GM15510 (cell line): Measurements from ENCODE around the gene NLGN1.

Experiments used
- POLR2A ChIP-seq: IDR thresholded peaks from 3 replicates; pipeline ENCODE4 v1.6.1; 2011; ENCODE audit warnings: borderline replicate concordance; ENCODE audit not compliant: insufficient read length; ENCODE audit errors: extremely low read depth

Gene NLGN1

GRCh38 chr3:174232658-174233429, 835.3 kb downstream of the NLGN1 start:
- TF ChIP-seq POLR2A = no peak

- TF ChIP-seq POLR2A = no peak
These were observed 836.0 kb downstream of the NLGN1 start for GRCh38 chr3:174233511-174233910.

- no peak for TF ChIP-seq POLR2A
These were observed 844.9 kb downstream of the NLGN1 start for GRCh38 chr3:174242311-174243041.

GRCh38 chr3:174243171-174243570, 845.6 kb downstream of the NLGN1 start:
- TF ChIP-seq POLR2A = no peak

GRCh38 chr3:174247687-174248152, 850.2 kb downstream of the NLGN1 start:
- no peak for TF ChIP-seq POLR2A

- no peak for TF ChIP-seq POLR2A
These were observed 854.1 kb downstream of the NLGN1 start for GRCh38 chr3:174251681-174252080.

GRCh38 chr3:174253196-174253823, 855.8 kb downstream of the NLGN1 start:
- TF ChIP-seq POLR2A = no peak

GRCh38 chr3:174253940-174254339, 856.4 kb downstream of the NLGN1 start:
- no peak for TF ChIP-seq POLR2A

GRCh38 chr3:174255454-174255853, 857.9 kb downstream of the NLGN1 start:
- TF ChIP-seq POLR2A = no peak

GRCh38 chr3:174266476-174266875, 868.9 kb downstream of the NLGN1 start:
- no peak for TF ChIP-seq POLR2A

GRCh38 chr3:174268061-174268460, 870.5 kb downstream of the NLGN1 start:
- no peak for TF ChIP-seq POLR2A

- no peak for TF ChIP-seq POLR2A
These were observed 871.0 kb downstream of the NLGN1 start for GRCh38 chr3:174268586-174268985.

- no peak for TF ChIP-seq POLR2A
These were observed 873.3 kb downstream of the NLGN1 start for GRCh38 chr3:174270841-174271240.

- TF ChIP-seq POLR2A = no peak
These were observed 877.8 kb downstream of the NLGN1 start for GRCh38 chr3:174275336-174275735.

GRCh38 chr3:174276826-174277225, 879.3 kb downstream of the NLGN1 start:
- TF ChIP-seq POLR2A = no peak
